ENCODE measurements around the gene ACOT12.

DNA sequence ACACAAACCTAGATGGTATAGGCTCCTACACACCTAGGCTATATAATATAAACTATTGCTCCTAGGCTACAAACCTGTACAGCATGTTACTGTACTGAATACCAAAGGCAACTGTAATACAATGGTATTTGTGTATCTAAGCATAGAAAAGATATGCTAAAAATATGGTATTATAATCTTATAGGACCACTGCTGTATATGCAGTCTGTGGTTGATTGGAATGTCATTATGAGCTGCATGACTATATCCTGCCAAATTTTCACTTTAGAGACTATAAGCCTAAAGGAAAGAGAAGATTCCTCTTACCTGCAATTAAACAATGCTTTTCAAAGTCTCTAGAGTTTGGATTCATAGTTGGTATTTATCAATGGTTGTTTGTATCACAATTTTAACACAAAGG lies 24.7 kb upstream of the ACOT12 start:
- TF ChIP-seq CTCF (IDR thresholded peaks at IDR 0.05) (no peak), EZH2 (IDR thresholded peaks at IDR 0.05; ENCODE audit: borderline replicate concordance, insufficient read depth, low read depth, low read length, poor library complexity, severe bottlenecking) (no peak)
